HG03097 (cell line): ENCODE measurements around the gene APLN.

Experiments
- ATAC-seq: cut with Tn5 transposase; IDR thresholded peaks from one replicate; pipeline ENCODE4 v1.9.1; 2021; ENCODE audit not compliant: unreplicated experiment, low FRiP score

Gene APLN

DNA sequence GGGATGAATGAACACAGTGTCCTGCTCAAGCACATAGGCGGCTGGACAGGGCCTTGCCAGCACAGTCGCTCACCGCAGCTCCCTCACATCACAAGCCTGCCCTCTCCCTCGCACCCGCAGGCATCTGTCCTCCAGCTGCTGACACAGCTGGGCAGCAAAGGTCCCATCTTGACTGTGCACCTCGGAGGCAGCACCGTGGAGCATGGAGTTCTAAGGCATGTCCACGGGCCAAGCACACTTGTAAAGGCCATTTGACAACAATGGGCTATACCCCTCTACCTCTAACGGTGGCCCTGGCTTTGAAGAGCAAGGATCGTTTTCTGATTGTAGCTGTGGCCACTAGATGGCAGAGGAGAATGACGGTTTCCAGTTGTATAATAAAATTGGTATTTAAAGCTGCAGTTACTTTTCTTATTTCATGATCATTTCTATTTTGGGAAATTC is 53.8 kb downstream of the APLN start:
- ATAC-seq = no peak

DNA sequence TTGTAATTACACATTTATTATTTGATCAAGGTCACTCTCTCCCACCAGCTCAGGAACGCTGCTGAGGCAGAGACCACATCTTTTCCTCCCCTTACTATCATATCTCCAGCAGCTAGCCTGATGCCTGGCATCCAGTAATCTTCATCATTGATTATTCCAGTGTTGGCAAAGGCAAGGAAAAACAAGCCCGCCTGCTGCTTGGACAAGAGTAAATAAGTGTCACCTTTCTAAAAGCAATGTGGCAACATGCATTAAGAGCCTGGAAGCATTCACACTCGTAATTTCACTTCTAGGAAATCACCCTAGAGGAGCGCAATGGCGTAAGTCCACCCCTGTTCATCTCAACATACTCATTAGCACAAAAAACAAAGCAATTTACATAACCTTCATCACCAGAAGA is 54.8 kb downstream of the APLN start:
- no peak for ATAC-seq

DNA sequence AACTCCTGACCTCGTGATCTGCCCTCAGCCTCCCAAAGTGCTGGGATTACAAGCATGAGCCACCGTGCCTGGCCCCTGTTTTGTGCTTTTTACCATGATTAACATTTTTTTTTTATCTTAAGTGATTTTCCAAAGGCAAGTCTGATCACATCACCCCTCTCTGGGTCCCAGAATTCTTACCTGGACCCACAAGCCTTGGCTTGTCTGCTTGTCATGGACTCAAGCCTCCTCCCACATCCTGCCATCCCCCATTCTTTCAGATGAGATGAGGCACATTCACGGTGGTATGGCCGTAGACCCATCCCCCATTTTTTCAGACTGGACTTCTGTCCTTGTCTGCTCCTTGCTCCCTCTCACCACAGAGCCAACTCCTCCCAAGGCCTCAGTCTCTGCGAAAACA is 55.3 kb downstream of the APLN start:
- no peak for ATAC-seq

- ATAC-seq = no peak
Observed at GRCh38 chrX:129597905-129598304, 56.9 kb downstream of the APLN start.

- ATAC-seq = no peak
Observed at GRCh38 chrX:129596077-129596476, 58.7 kb downstream of the APLN start.
